Activated CD4-positive, CD25-positive, alpha-beta regulatory T cell (primary cell): Measurements from ENCODE around the gene PSMB5.
"Not testable (repeated sequence)": the region's sequence is repeated elsewhere in the genome, so short reads cannot be mapped to it uniquely, and the experiment has no call there.

Experiments used
- DNase-seq, 4 experiments: peaks; one replicate each; lab custom pipeline; 2025; lab: John Stamatoyannopoulos, UW

PSMB5 gene

GRCh38 chr14:23015618-23016017 lies 19.1 kb downstream of the PSMB5 start:
- DNase-seq = no peak

- DNase-seq = not testable (repeated sequence)
Observed at GRCh38 chr14:23013749-23014054, 21.0 kb downstream of the PSMB5 start.

- DNase-seq = no peak
Observed at GRCh38 chr14:23013054-23013748, 21.5 kb downstream of the PSMB5 start.

- peak; percentile 56 to 76 (median 60) for DNase-seq
Observed at GRCh38 chr14:23009939-23010726, 24.6 kb downstream of the PSMB5 start, which contains the start of gene C14orf93. TSS of gene C14orf93 (minus strand) at chr14:23010143. CDS start at chr14:22999023, 11,120 bp downstream.

GRCh38 chr14:23009483-23009938 lies 25.2 kb downstream of the PSMB5 start:
- DNase-seq = no peak

- no peak for DNase-seq
Observed at GRCh38 chr14:23008831-23009230, 25.9 kb downstream of the PSMB5 start.

GRCh38 chr14:23006544-23007419 lies 27.9 kb downstream of the PSMB5 start:
- DNase-seq = peak; percentile 84 to 95 (median 92)

- DNase-seq = no peak
Observed at GRCh38 chr14:23006188-23006534, 28.5 kb downstream of the PSMB5 start.

GRCh38 chr14:23005451-23006187 lies 29.1 kb downstream of the PSMB5 start:
- DNase-seq = no peak

- DNase-seq = not testable (repeated sequence)
Observed at GRCh38 chr14:23004274-23004673, 30.4 kb downstream of the PSMB5 start.

- DNase-seq = no peak
Observed at GRCh38 chr14:23002592-23002991, 32.1 kb downstream of the PSMB5 start.

- DNase-seq = no peak
Observed at GRCh38 chr14:23000860-23001259, 33.8 kb downstream of the PSMB5 start.

GRCh38 chr14:22998329-22999012 lies 36.2 kb downstream of the PSMB5 start:
- DNase-seq = no peak

GRCh38 chr14:22997676-22998323 lies 36.9 kb downstream of the PSMB5 start:
- no peak for DNase-seq

- no peak for DNase-seq
Observed at GRCh38 chr14:22996768-22997654, 37.7 kb downstream of the PSMB5 start.

- DNase-seq = no peak
Observed at GRCh38 chr14:22995889-22996625, 38.6 kb downstream of the PSMB5 start.

GRCh38 chr14:22994762-22995275 lies 39.9 kb downstream of the PSMB5 start:
- no peak for DNase-seq

GRCh38 chr14:22993517-22993916 lies 41.2 kb downstream of the PSMB5 start:
- DNase-seq = no peak

GRCh38 chr14:22991852-22992251 lies 42.8 kb downstream of the PSMB5 start:
- DNase-seq = no peak
